ENCODE data around the gene CEP170B.

CEP170B gene

DNA sequence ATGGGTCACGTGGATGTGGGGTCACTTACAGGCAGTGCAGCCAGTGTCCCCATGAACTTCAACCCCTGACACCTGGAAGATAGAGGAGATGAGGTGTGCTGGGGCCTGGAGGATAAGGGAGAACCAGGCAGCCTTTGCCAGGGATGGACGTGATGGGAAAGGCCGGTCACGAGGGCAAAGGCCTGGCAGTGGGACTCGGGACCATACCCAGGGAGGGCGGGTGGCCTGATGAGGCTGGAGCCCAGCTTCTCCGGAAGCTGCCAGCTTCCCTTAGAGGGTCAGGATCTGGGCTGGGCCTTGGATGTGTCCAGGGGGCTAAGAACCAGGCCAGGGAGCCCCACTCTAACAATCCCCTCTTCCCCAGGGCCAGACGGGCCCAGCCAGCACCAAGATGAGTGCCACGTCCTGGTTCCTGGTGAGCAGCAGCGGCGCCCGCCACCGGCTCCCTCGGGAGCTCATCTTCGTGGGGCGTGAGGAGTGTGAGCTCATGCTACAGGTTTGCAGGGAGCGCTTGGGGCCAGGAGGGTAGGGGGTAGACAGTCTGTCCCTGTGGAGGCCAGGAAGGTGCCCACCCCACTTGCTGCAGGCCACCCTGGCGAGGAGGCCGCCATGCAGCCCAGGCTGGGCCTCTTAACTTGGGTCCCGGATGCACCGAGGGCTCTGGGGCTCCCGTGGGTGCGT is 3.1 kb downstream of the CEP170B start:
- DNase-seq: no peak

DNA sequence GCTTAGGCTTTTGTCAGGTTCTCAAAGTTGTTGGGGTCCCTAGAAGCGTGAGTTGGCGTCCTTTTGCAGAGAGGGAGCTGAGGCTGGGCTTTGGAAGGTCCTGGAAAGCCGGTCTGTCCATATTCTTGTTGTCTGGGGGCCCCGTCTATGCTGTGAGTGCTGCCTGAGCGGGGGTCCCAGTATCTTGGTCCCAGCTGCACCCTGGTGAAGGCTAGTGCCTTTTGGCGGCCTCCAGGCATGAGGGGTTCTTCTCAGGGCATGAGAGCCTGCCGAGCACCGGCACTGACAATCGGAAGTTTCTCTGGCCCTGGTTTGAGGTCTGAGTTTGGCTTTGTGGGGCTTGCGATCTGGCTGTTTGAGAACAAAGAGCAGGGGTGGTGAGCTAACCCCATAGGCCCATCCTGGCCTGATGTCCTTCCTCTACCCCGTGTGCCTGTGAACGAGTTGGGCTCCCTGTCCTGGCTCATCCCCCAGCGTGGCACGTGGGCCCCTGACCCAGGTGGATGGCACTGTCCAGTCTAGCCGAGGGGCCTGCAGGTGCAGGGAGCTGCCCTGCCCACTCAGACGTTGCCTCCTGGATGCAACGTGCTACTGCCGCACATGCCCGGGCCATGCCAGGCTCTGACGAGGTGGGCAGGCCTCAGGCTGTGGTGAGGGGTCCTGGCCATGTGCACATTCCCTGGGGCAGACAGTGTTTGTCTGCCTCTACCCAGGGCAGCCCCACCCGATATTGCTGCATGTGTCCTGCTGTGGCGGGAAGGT is 3.9 kb downstream of the CEP170B start:
- DNase-seq: no peak

DNA sequence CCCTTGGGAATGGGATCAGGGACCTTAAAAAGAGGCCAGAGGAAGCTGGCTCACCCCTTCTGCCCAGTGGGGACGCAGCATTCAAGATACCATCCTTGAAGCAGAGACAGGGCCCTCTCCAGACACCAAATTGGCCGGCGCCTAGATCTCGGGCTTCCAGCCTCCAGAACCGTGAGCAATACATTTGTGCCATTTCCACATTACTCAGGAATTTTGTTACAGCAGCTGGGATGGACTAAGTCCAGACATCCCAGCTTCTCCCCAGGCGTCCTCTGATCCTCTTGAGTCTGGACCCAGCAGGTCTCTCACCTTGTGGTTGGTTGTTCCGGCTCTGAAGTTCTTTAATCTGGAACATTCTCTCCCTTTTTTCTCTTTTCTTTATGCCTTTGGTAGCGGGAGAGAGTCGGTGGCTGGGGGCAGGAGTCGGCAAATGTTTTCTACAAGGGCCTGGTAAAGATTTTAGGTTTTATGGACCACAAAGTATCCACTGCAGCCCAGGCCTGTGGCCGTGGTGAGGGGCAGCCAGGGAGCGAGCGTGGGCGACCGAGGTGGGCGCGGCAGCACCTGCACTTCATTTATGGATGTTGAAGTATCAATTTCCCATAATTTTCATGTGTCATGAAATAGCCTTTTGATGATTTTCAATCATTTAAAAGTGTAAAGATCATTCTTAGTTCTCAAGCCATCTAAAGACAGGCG is 4.8 kb downstream of the CEP170B start:
- DNase-seq: no peak

DNA sequence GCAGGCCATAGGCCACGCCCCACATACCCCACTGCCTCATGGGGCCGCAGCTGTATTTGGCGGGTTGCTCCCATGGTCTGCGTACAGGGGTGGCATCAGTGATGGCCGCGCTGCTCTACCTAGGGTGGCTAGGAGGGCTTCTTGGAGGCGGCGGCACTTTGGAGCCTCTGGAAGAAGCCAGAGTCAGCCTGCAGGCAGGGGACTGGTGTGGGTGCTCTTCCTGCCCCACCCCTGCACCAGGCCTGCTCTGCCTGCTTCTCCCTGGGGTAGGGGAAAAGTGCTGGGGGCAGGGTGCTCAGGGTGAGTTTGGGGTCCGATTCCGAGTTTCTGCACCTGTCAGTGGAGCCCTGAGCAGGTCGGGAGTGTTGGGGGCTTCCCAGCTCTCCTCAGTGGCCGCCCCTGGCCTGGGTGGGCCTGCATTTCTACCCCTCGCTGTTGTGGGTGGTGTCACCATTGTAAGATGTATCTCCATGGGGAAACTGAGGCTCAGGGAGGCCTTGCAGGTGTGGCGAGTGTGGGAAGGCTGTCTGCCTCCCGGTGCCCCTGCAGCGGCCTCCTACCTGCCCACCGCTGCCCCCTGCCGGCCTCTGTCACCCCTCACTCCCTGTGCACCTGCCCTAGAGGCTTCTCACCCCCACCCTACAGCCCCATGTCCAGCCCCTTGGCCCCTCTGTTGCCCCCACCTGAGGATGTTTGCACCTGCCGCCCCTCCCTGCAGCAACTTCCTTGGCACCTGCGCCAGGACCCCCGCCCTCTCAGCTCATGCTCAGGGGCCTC is 5.5 kb downstream of the CEP170B start:
- peak in 1 of 14 donors; percentile 9 for DNase-seq

DNA sequence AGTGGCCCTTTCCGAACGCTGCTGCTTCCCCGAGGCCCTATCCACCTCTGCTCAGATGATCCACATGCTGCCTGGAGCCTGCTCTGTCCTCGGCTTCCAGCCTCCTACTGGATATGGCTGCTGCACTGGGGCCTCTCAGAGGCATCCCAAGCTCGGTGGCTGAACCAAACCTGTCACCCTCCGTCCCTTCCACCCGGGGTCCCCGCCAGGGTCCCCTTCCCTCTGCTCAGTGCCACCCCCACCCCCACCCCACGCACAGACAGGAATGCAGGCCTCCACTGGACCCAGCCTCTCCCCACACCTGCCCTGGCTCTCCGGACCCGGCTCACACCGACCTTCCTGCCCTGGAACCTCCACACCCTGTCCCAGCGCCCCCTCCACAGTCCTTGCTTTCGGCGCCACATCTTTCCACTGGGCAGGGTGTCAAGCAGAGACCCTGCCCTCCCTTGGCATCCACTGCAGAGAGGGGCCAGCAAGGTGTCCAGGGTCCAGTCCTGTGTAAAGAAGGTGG is 6.1 kb downstream of the CEP170B start:
- DNase-seq: no peak

DNA sequence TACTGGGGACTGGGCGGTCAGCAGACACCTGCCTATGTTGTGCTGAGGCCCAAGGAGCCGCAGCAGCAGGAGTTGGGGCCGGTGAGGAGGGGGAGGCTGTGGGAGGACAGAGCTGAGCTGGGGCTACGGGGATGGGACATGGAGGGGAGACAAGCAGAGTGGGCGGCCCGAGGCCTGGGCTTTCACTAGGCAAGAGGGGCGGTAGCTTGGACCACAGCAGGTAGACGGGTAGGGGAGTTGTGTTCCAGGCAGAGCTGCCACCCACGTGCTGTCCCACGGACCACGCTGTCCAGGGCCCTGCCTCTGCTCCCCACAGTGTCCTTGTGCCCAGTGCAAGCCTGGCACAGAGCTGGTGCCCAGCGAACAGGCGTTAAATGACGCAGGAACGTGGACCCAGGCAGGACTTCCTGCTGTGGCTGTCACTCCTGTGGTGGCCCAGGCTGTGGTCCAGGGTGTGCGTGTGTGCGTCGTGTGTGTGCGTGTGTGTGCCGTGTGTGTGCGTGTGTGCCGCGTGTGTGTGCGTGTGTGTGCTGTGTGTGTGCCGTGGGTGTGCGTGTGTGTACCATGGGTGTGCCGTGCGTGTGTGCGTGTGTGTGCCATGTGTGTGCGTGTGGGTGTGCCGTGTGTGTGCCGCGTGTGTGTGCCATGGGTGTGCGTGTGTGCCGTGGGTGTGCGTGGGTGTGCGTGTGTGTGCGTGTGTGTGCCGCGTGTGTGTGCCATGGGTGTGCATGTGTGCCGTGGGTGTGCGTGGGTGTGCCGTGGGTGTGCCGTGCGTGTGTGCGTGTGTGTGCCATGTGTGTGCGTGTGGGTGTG is 6.8 kb downstream of the CEP170B start:
- no peak for DNase-seq

DNA sequence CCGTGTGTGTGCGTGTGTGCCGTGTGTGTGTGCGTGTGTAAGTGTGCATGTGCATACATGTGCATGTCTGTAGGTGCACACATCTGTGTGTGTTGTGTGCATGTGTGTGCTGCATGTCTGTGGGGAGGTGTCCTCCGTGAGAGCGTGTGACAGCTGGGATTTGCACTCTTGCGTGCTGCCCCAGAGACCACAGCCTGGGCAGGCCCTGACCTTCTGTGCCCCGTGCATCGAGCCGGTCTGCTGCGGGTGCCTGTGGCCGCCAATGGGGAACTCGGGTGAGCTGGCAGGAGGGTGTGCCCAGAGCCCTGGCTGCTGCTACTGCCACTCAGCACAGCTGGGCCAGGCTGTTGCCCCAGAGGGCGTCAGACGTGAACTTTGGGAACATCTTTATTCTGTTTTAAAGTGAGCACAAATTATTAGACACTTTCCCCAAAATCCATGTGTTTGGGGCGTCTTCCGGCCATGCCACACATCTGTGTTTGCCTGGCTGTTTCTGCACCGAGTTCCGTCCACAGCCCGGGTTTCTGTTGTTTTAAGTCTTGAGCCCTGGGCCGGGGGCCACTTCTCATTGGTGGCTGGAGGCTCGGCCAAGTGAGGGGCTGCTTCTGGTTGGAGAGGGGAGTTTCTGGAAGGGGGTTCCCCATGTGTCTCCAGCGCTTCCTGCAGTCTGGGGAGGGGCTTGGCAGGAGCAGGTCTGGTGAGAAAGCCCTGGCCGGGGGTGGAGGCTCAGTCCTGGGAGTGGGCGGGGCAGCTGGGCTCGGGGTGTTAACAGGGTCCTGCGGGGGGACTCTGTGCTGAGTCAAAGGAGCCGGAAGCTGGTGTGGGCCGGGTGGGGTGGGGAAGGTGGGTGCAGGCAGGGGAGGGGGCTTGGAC is 7.6 kb downstream of the CEP170B start:
- DNase-seq: no peak

DNA sequence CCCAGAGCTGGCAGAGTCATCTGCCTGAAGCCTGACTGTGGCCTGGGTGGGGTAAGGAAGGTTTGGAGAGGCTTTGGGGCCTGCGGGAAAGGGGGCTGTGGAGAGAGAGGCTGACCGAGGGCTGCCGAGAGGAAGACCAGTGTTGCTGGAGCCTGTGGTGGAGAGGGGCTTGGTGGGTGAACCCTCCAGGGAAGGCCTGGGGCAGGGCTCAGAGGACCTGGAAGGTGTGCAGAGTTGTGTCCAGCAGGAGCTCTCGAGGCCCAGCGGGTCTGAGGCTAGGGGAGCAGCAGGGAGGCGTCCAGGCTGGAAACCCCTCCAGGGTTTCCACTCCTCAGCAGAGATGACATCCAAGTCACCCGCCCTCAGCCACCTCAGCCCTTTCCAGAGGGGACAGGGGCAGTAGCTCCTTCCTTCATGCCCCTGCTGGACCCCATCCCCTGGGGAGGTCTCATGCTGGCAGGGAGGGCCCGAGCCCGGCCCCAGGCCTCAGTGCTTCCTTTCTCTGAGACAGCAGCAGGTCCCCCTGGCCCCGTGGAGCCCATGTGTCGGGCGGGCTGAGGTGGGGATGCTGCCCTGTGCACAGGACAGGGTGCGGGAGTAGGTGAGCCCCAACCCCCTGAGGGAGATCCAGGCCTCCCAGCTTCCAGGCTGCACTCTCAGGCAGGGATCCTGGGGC is 8.4 kb downstream of the CEP170B start:
- no peak for DNase-seq

DNA sequence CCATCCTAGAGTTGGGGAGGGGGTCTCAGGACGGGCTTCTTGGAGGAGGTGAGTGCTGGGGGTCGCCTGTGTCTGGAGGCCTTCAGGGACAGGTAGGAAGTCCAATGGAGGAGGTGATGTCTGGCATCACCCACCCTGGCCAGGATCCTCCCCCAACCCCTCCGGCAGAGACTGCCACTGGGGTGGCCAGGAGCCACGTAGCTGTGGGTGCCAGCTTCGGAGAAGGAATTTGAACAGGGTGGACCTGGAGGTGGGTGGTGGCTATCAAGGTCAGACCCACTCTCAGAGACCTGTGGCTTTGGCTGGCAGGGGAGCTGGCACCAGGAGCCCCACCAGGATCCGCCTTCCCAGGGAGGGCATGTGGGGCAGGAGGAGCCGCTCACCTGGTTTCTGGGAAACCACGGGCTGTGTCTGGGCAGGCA is 9.1 kb downstream of the CEP170B start:
- no peak for DNase-seq

DNA sequence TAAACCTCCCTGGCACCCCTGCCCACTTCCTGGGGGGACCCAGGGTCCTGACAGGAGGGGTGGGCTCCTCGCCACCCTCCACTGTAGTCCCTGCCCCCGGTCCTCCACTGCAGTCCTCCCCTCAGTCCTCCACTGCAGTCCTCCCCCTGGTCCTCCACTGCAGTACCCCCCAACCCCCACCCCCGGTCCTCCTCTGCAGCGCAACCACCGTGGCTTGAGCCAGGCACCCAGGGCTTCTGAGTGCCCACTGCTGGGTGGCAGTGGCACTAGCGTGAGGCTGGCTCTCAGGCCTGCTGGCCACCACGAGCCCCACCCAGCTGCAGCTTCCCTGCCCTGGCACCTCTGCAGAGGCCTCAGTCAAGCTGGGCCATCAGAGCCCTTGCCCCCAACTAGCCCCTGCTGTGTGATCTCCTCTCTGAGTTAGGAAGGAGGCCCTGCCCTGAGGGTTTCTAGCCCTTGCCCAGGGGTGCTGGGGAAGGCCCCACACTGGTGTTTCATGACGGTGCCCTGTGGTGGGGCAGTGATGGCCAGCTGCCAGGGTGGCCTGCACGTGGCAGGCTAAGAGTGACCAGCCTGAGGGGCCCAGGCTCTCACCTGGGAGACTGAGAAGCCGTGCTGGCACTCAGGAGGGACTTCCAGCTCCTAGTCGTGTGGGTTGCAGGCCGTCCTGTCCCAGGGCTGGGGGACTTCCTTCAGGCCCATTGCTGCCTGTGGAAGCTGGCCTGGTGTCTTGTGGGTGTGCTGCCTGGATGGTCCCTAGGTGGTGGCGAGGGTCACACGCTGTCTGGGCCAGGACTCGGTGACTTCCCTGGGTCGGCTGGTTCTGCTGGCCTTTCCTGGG is 9.7 kb downstream of the CEP170B start:
- no peak for DNase-seq

DNA sequence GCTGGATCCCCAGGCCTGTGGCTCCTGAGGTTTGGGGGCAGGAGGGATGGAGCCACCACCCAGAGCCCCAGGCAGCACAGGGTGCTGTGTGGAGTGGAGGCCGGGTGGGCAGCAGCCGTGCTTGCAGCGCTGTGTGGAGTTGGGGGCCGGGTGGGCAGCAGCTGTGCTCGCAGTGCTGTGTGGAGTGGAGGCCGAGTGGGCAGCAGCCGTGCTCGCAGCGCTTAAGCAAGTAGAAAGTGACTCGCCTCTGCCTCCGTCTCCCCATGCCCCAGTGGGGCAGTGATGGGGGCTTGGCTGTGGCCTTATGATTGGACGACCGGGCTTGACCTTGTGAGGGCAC is 10.3 kb downstream of the CEP170B start:
- DNase-seq: no peak

DNA sequence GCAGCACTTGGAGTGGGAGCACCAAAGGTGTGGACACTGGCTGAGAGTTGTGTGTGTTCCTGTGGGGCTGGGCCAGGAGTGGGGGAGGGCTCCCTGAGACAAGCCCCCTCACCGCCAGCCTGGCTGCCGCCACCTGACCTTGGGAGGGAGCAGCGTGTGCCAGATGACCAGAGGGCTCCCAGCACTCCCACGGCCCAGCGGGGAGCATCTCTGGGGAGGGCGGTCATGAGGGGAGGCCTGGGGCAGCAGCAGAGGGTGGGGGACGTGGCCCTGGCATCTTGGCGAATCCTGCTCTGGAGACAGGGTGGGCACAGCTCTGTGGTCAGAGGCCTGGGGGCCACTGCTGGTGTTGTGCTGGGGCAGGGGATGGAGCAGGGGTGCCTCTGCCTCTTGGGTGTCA is 10.7 kb downstream of the CEP170B start:
- no peak for DNase-seq

DNA sequence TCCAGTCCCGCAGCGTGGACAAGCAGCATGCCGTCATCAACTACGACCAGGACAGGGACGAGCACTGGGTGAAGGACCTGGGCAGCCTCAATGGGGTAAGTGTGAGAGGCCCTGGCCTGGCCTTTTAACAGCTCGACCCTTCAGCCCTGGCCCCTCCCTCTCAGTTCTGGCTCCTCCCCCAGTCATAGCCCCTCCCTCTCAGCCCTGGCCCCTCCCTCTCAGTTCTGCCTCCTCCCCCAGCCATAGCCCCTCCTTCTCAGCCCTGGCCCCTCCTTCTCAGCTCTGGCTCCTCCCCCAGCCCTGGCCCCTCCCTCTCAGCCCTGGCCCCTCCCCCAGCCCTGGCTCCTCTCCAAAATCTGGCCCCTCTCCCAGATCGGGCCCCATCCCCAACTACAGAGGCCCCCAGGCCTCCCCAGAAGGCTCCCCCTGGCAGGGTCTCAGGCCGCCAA is 11.2 kb downstream of the CEP170B start:
- DNase-seq: no peak

DNA sequence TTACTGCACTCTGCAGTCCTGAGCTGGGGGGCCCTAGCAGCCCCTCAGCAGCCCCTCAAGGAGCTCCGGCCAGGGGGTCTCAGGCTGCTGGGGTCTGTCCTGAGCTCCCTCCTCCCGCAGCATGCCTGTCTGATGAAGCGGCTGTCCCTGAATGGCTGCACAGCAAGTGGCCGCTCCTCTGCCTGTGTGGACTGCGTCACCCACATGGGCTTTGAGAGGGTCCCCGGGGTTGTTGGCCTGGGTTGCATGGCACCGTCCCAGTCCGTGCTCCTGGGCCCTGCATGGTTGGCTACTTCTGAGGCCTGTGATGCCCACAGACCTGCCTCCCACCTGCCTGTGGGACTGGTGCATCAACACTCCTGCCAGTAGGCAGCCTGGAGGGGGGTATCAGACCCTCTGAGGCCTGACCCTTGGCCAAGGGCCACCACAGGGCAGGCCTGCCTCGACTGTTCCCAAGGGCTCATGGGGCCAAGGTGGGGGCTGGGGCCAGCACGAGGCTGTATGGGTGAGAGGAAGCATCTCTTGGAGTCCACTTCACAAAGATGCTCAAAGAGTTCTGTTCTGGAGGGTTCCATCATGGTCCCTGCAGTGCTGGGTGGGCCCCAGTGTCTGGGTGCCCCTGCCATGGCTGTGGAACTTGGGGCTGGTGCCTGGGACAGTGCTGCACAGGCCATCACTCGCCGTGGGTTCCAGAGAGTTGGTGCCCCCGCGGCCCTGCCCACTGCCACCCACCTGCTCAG is 12.2 kb downstream of the CEP170B start:
- DNase-seq: no peak

DNA sequence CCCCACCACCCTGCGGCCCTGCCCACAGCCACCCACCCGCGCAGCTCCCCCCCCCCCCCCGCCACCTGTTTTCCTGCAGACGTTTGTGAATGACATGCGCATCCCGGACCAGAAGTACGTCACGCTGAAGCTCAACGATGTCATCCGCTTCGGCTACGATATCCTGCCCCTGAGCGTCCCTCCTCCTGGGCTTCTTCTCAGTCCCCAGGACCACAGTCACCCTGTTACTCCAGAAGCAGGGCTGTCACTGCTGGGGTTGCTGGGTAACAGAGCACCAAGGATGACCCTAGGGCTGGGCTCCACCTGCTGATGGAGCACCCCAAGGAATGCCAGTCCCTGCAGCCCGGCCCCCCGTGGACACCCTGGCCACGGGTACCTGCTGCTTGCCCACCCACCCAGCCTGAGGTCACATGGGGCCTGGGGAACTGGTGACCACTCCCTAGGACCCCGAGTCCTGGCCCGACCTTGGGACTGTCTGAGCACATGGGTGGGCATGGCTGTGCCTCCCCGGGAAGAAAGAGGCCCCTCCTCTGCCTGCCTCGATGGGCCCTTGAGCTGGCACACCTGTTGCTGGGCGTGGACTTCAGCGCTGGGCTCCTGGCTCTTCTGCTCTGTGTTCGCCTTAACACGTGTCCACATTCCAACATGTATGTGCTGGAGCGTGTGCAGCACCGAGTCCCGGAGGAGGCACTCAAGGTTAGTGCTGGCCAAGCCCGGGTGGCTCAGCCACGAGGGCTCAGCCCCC is 12.9 kb downstream of the CEP170B start:
- DNase-seq: peak in 1 of 14 donors; percentile 62

DNA sequence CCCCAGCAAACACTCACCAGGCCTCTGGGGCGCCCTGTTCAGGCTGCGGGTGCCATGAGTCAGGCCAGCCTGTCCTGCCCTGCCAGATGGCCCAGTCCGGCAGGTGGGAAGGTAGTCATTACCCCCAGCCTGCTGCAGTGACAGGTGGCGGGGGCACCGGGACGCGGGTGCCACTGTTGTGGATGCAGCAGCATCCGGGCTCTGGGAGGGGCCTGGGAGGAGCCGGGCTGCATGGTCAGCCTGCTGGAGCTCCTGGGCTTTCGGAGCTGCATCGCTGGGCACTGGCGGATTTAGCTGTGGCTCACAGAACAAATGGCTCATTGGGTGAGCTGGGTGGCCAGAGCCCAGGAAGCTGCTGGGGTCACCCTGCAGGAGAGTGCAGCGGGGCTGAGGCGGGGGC is 13.5 kb downstream of the CEP170B start:
- DNase-seq: peak in 1 of 14 donors; percentile 94

DNA sequence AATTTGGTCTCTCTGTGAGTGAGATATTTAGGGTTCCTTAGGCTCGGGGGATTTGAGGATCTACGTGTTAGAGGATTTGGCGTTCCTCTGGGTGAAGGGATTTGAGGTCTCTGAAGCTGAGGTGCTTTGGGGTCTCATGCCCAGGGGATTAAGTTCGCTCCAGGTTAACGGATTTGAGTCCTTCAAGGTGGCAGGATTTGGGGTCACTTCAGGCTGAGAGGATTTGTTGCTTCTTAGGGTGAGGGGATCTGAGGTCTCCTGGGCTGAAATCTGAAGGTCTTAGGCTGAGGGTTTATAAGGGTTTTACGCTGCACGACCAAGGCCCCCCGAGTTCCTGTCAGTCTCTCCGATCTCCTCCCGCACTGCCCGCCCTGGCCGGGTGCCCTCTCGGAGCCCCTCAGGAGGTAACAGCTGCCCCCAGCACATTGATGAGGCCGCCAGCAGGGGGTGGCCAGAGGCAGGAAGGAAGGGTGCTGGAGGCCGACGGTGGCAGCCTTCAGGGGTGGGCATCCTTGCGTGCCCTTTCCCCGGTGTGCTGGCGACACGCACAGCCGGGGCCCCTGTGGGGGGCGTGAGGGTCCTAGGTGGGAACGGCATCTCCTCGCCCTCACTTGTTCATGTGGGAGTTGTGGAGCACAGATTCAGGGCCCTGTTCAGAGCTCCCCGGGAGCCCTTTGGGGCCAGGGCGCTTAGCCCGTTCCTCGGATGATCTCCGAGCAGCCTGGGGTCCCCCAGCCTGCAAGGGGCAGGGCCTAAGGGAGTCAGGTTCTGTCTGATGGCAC is 14.3 kb downstream of the CEP170B start:
- no peak for DNase-seq

All from C1 segment of cervical spinal cord (tissue), 14 donors.